Measurements from ENCODE around the gene ARL4D. TPM values are rescaled to one million over a fixed set of nuclear protein-coding genes. Genes with fewer than 3 reads are reported as not detected.

The ARL4D gene
- total RNA-seq, 1 donor from 2014 or later: 3.3 TPM

GRCh38 chr17:43353393-43353792 lies 45.4 kb upstream of the ARL4D start:
- Histone ChIP-seq H3K4me1 (peaks cover 0 to 5% of the 10 kb centered on the region in 2 donors), H3K4me3 (no peak overlapping the region), H3K27me3 (no peaks in the 10 kb centered on the region), H3K9me3 (peaks cover 11 to 12% of the 10 kb centered on the region in 2 donors), H3K36me3 (no peaks in the 10 kb centered on the region), H3K27ac (no peak overlapping the region)
- TF ChIP-seq CTCF (IDR thresholded peaks at IDR 0.05): no peak
- DNase-seq (ENCODE audit: low spot score in 2 of 2): no peak
- intact Hi-C loops (cut with DNase I): no loop called here

- intact Hi-C loops (cut with DNase I): no loop called here
- no peak overlapping the region for H3K4me3 ChIP-seq
- H3K4me1 ChIP-seq: peaks cover 0 to 5% of the 10 kb centered on the region in 2 donors
- no peak for DNase-seq (ENCODE audit: low spot score in 2 of 2)
- no peaks in the 10 kb centered on the region for H3K27me3 ChIP-seq
- H3K9me3 ChIP-seq: peaks cover 2% of the 10 kb centered on the region in 2 donors
- no peak overlapping the region for H3K27ac ChIP-seq
- no peaks in the 10 kb centered on the region for H3K36me3 ChIP-seq
- TF ChIP-seq CTCF (IDR thresholded peaks at IDR 0.05): no peak
Observed at GRCh38 chr17:43354371-43354770, 44.4 kb upstream of the ARL4D start.

- peak overlapping the region in 1 of 2 donors; percentile 38 for H3K27ac ChIP-seq
- no peaks in the 10 kb centered on the region for H3K36me3 ChIP-seq
- intact Hi-C loops (cut with DNase I): loop anchor here (2.0 kb wide), 1 partner anchor 42 kb away; no protein-coding TSS in a partner anchor
- no peak for TF ChIP-seq CTCF (IDR thresholded peaks at IDR 0.05)
- no peak for DNase-seq (ENCODE audit: low spot score in 2 of 2)
- no peaks in the 10 kb centered on the region for H3K9me3 ChIP-seq
- no peaks in the 10 kb centered on the region for H3K27me3 ChIP-seq
- H3K4me1 ChIP-seq: peaks cover 0 to 12% of the 10 kb centered on the region in 2 donors
- no peak overlapping the region for H3K4me3 ChIP-seq
Observed at GRCh38 chr17:43356450-43356849, 42.3 kb upstream of the ARL4D start.

GRCh38 chr17:43356999-43357398 lies 41.8 kb upstream of the ARL4D start:
- Histone ChIP-seq H3K27ac (peak overlapping the region in 1 of 2 donors; percentile 38), H3K9me3 (no peaks in the 10 kb centered on the region), H3K27me3 (no peaks in the 10 kb centered on the region), H3K36me3 (no peaks in the 10 kb centered on the region), H3K4me1 (peaks cover 0 to 13% of the 10 kb centered on the region in 2 donors), H3K4me3 (no peak overlapping the region)
- TF ChIP-seq CTCF (IDR thresholded peaks at IDR 0.05): no peak
- DNase-seq (ENCODE audit: low spot score in 2 of 2): peak in 1 of 2 donors; percentile 79
- intact Hi-C loops (cut with DNase I): loop anchor here (1.0 to 2.0 kb wide), 2 partner anchors 15 to 42 kb away; no protein-coding TSS in a partner anchor

GRCh38 chr17:43359469-43360110 lies 39.2 kb upstream of the ARL4D start:
- Histone ChIP-seq H3K27me3 (no peaks in the 10 kb centered on the region), H3K27ac (peak overlapping the region; percentile 77 to 90), H3K4me3 (peak overlapping the region; percentile 61 to 63), H3K4me1 (peaks cover 0 to 18% of the 10 kb centered on the region in 2 donors), H3K36me3 (no peaks in the 10 kb centered on the region), H3K9me3 (no peaks in the 10 kb centered on the region)
- DNase-seq (ENCODE audit: low spot score in 2 of 2): peak in 1 of 2 donors; percentile 63
- intact Hi-C loops (cut with DNase I): loop anchor here (1.0 to 10.0 kb wide), 3 partner anchors 9 to 545 kb away; partner anchors contain the start of gene MPP2
- TF ChIP-seq CTCF (IDR thresholded peaks at IDR 0.05): no peak
